Activated B cell treated with CpG ODN at 0.5 μM for 24 hours (primary cell): ENCODE data around the gene LMLN. TPM values are rescaled to one million over a fixed set of nuclear protein-coding genes. Genes with fewer than 3 reads are reported as not detected.

Experiments
- ATAC-seq: fragments of 200-7000 bp; cut with Tn5 transposase; one replicate; pipeline ENCODE4 v1.10.0; 2021; ENCODE audit warnings: low read depth, mild to moderate bottlenecking, moderate library complexity
- CTCF ChIA-PET: fragments of 350-600 bp; sonication (Branson Sonifier 250); formaldehyde crosslinking; loops from one replicate; lab custom pipeline; 2021; ENCODE audit warnings: antibody characterized with exemption; lab: Charles Lee
- POLR2A ChIA-PET: fragments of 350-600 bp; sonication (Branson Sonifier 250); formaldehyde crosslinking; loops from one replicate; lab custom pipeline; 2021; ENCODE audit warnings: antibody characterized with exemption; lab: Charles Lee
- DNase-seq: peaks from one replicate; pipeline ENCODE4 v3.0.0; 2022
- H3K27ac Mint-ChIP-seq: one replicate; pipeline ENCODE4 v1.8.0; 2020; ENCODE audit warnings: mixed read lengths
- H3K27me3 Mint-ChIP-seq: one replicate; pipeline ENCODE4 v1.8.0; 2021; ENCODE audit warnings: mixed read lengths
- H3K36me3 Mint-ChIP-seq: one replicate; pipeline ENCODE4 v1.8.0; 2021; ENCODE audit warnings: low read depth, mixed read lengths
- H3K4me1 Mint-ChIP-seq: one replicate; pipeline ENCODE4 v1.8.0; 2021; ENCODE audit warnings: mixed read lengths
- H3K4me3 Mint-ChIP-seq: one replicate; pipeline ENCODE4 v1.8.0; 2020; ENCODE audit warnings: mild to moderate bottlenecking, mixed read lengths
- H3K9me3 Mint-ChIP-seq: one replicate; pipeline ENCODE4 v1.8.0; 2020; ENCODE audit warnings: mixed read lengths
- CTCF ChIP-seq: fragments of 200-600 bp; IDR thresholded peaks from one replicate; pipeline ENCODE4 v1.8.0; 2022; ENCODE audit warnings: antibody characterized with exemption, mild to moderate bottlenecking
- intact Hi-C: fragments of 100-400 bp; cut with micrococcal nuclease; formaldehyde crosslinking; loops from one replicate; pipeline ENCODE4 v1.15.1; 2024
- total RNA-seq: library from RNA; stranded (reverse); gene quantifications from 2 replicates; pipeline ENCODE4 v1.2.3, GENCODE V29; 2022

Gene LMLN
- total RNA-seq, 1 donor from 2014 or later = 4.1 TPM

- Mint-ChIP-seq H3K4me3 (no peak overlapping the region), H3K36me3 (peaks cover 2% of the 10 kb centered on the region), H3K4me1 (no peaks in the 10 kb centered on the region), H3K27ac (no peak overlapping the region), H3K27me3 (no peaks in the 10 kb centered on the region), H3K9me3 (no peaks in the 10 kb centered on the region)
- DNase-seq (no peak), ATAC-seq (no peak)
- ChIA-PET CTCF (no interaction called here), POLR2A (no interaction called here)
- intact Hi-C loops = no loop called here
- TF ChIP-seq CTCF = no peak
Observed at GRCh38 chr3:198025644-198026043, 65.6 kb downstream of the LMLN start.

GRCh38 chr3:198026620-198027019 lies 66.6 kb downstream of the LMLN start:
- ChIA-PET POLR2A (no interaction called here), CTCF (no interaction called here)
- TF ChIP-seq CTCF = no peak
- intact Hi-C loops = no loop called here
- DNase-seq = no peak
- H3K4me3 Mint-ChIP-seq = no peak overlapping the region
- no peaks in the 10 kb centered on the region for H3K4me1 Mint-ChIP-seq
- ATAC-seq = no peak
- H3K27me3 Mint-ChIP-seq = no peaks in the 10 kb centered on the region
- H3K36me3 Mint-ChIP-seq = no peaks in the 10 kb centered on the region
- no peaks in the 10 kb centered on the region for H3K9me3 Mint-ChIP-seq
- no peak overlapping the region for H3K27ac Mint-ChIP-seq

- TF ChIP-seq CTCF = no peak
- ATAC-seq (no peak), DNase-seq (no peak)
- POLR2A ChIA-PET = no interaction called here
- Mint-ChIP-seq H3K36me3 (no peaks in the 10 kb centered on the region), H3K4me3 (no peak overlapping the region), H3K27ac (no peak overlapping the region), H3K4me1 (no peaks in the 10 kb centered on the region), H3K9me3 (no peaks in the 10 kb centered on the region), H3K27me3 (no peaks in the 10 kb centered on the region)
- CTCF ChIA-PET = no interaction called here
- intact Hi-C loops = no loop called here
Observed at GRCh38 chr3:198027045-198027798, 67.2 kb downstream of the LMLN start.

GRCh38 chr3:198027799-198028390 lies 67.9 kb downstream of the LMLN start:
- Mint-ChIP-seq H3K9me3 (no peaks in the 10 kb centered on the region), H3K4me3 (no peak overlapping the region), H3K27ac (no peak overlapping the region), H3K4me1 (no peaks in the 10 kb centered on the region), H3K27me3 (no peaks in the 10 kb centered on the region), H3K36me3 (no peaks in the 10 kb centered on the region)
- ATAC-seq = no peak
- ChIA-PET CTCF (no interaction called here), POLR2A (no interaction called here)
- DNase-seq = no peak
- intact Hi-C loops = no loop called here
- no peak for TF ChIP-seq CTCF

- Mint-ChIP-seq H3K27ac (no peak overlapping the region), H3K9me3 (no peaks in the 10 kb centered on the region), H3K4me3 (no peak overlapping the region), H3K36me3 (no peaks in the 10 kb centered on the region), H3K27me3 (no peaks in the 10 kb centered on the region), H3K4me1 (no peaks in the 10 kb centered on the region)
- DNase-seq (no peak), ATAC-seq (no peak)
- intact Hi-C loops = no loop called here
- ChIA-PET CTCF (no interaction called here), POLR2A (no interaction called here)
- no peak for TF ChIP-seq CTCF
Observed at GRCh38 chr3:198028718-198029117, 68.7 kb downstream of the LMLN start.
